ENCODE results near the gene ZNF638. TPM values are rescaled to one million over a fixed set of nuclear protein-coding genes. Genes with fewer than 3 reads are reported as not detected.

ZNF638 gene
- total RNA-seq, 2 experiments from 2014 or later = 81.1 to 86.0 TPM

DNA sequence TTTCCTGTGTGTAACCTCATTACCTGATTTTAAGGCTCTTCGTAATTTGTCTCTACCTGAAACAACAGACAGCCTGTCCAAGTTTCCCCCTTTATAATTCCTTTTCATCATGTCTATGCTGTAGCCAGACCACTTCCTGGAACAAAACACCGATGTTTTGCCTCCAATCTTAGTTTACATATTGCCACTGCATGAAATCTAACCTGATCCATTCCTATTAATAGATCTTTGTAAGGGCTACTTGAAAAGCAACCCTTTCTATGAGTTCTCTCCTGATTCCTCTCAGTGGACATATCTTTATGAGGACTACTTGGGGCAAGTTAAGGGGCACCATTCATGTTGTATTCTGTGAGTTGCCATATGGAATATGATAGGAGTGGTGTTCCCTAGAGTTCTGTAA, 30.9 kb downstream of the ZNF638 start:
- POLR2A ChIA-PET = interaction anchor here (0.5 kb wide), 1 partner anchor 1073 kb away, joined by 3 read pairs; no protein-coding TSS in a partner anchor
- H3K27me3 Mint-ChIP-seq = no peaks in the 10 kb centered on the region
- CTCF ChIA-PET = no interaction called here

DNA sequence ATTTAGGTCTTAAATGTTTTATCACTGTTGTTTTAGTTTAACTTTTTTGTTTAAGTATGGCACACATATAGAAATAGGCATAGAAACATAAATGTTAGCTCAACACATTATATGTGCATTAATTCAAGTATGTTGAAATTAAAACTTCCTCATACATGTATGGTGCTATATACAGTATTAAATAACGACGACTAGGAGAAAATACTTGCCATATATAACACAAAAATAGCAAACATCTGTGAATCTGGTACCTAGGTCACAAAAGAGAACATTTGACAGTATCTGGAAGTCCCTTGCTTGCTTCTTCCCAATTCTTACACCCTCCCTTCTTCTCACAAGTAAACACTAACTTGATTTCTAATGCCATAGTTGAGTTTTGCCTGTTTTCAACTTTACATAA, 38.4 kb downstream of the ZNF638 start:
- DNase-seq (no peak), ATAC-seq (no peak)
- POLR2A ChIA-PET = no interaction called here
- no peak overlapping the region for H3K27ac Mint-ChIP-seq
- intact Hi-C loops (cut with micrococcal nuclease) = no loop called here
- peaks cover 13% of the 10 kb centered on the region for H3K4me1 Mint-ChIP-seq (ENCODE audit: low read depth)
- CTCF ChIA-PET = interaction anchor here (0.6 kb wide), 1 partner anchor 83 kb away, joined by 3 read pairs; the partner anchor contains the start of gene DYSF
- H3K9me3 Mint-ChIP-seq = no peaks in the 10 kb centered on the region
- peaks cover 21% of the 10 kb centered on the region for H3K36me3 Mint-ChIP-seq (ENCODE audit: low read depth)
- TF ChIP-seq, protein P1, sequence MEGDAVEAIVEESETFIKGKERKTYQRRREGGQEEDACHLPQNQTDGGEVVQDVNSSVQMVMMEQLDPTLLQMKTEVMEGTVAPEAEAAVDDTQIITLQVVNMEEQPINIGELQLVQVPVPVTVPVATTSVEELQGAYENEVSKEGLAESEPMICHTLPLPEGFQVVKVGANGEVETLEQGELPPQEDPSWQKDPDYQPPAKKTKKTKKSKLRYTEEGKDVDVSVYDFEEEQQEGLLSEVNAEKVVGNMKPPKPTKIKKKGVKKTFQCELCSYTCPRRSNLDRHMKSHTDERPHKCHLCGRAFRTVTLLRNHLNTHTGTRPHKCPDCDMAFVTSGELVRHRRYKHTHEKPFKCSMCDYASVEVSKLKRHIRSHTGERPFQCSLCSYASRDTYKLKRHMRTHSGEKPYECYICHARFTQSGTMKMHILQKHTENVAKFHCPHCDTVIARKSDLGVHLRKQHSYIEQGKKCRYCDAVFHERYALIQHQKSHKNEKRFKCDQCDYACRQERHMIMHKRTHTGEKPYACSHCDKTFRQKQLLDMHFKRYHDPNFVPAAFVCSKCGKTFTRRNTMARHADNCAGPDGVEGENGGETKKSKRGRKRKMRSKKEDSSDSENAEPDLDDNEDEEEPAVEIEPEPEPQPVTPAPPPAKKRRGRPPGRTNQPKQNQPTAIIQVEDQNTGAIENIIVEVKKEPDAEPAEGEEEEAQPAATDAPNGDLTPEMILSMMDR (IDR thresholded peaks at IDR 0.05) = no peak
- H3K27me3 Mint-ChIP-seq = no peaks in the 10 kb centered on the region
- no peak overlapping the region for H3K4me3 Mint-ChIP-seq

More for the DNA sequence above, 30.9 kb downstream of the ZNF638 start:
- ATAC-seq (no peak), DNase-seq (no peak)
- TF ChIP-seq, protein P1 (IDR thresholded peaks at IDR 0.05) = no peak
- H3K27ac Mint-ChIP-seq = peak overlapping the region; percentile 63
- H3K9me3 Mint-ChIP-seq = no peaks in the 10 kb centered on the region
- intact Hi-C loops (cut with micrococcal nuclease) = no loop called here
- peaks cover 49% of the 10 kb centered on the region for H3K36me3 Mint-ChIP-seq (ENCODE audit: low read depth)
- no peak overlapping the region for H3K4me3 Mint-ChIP-seq
- H3K4me1 Mint-ChIP-seq (ENCODE audit: low read depth) = peaks cover 34% of the 10 kb centered on the region

DNA sequence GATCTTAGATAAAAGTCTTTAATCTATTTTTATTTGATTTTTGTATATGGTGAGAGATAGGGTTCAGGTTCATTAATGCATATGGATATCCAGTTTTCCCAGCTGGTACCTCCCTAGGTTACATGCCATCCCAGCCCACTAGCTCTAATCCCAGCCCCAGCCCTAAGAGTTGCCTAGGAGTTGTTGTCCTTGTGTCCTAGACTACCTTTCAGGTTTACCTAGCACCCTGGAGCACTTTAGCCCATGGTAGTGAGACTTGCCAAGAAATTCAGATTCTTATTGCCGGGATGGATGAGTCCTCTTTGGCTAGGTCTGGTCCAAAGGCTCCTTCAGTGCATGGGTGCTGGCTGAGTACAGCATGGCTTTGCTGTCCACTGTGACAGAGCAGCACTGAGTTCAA, 40.5 kb downstream of the ZNF638 start:
- intact Hi-C loops (cut with micrococcal nuclease) = no loop called here
- H3K27ac Mint-ChIP-seq = no peak overlapping the region
- ChIA-PET CTCF (no interaction called here), POLR2A (no interaction called here)
- no peak overlapping the region for H3K4me3 Mint-ChIP-seq
- H3K4me1 Mint-ChIP-seq (ENCODE audit: low read depth) = peaks cover 16% of the 10 kb centered on the region
- DNase-seq = no peak
- no peaks in the 10 kb centered on the region for H3K9me3 Mint-ChIP-seq
- ATAC-seq = no peak
- TF ChIP-seq, protein P1 (IDR thresholded peaks at IDR 0.05) = no peak
- no peaks in the 10 kb centered on the region for H3K27me3 Mint-ChIP-seq
- peaks cover 27% of the 10 kb centered on the region for H3K36me3 Mint-ChIP-seq (ENCODE audit: low read depth)

DNA sequence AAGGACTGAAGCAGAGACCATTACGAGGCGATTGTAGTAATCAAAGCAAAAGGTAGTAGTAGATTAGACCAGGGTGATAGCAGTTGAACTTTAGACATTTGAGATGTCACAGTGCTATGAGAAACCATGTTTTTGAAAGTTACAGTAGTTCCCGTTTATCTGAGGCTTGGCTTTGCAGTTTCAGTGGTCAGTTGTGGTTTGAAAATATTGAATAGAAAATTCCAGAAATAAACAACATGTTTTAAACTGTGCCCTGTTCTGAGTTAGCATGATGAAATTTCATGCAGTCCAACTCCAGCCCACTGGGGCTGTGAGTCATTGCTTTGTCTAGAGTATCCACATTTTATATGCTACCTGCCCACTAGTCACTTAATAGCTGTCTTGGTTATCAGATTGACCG, 47.5 kb downstream of the ZNF638 start:
- Mint-ChIP-seq H3K27ac (peak overlapping the region; percentile 72), H3K36me3 (ENCODE audit: low read depth) (peaks cover 56% of the 10 kb centered on the region), H3K27me3 (no peaks in the 10 kb centered on the region), H3K4me1 (ENCODE audit: low read depth) (peaks cover 19% of the 10 kb centered on the region), H3K9me3 (no peaks in the 10 kb centered on the region), H3K4me3 (no peak overlapping the region)
- ChIA-PET CTCF (no interaction called here), POLR2A (no interaction called here)
- DNase-seq (peak; percentile 6), ATAC-seq (no peak)
- TF ChIP-seq, protein P1 (IDR thresholded peaks at IDR 0.05) = no peak
- intact Hi-C loops (cut with micrococcal nuclease) = no loop called here

DNA sequence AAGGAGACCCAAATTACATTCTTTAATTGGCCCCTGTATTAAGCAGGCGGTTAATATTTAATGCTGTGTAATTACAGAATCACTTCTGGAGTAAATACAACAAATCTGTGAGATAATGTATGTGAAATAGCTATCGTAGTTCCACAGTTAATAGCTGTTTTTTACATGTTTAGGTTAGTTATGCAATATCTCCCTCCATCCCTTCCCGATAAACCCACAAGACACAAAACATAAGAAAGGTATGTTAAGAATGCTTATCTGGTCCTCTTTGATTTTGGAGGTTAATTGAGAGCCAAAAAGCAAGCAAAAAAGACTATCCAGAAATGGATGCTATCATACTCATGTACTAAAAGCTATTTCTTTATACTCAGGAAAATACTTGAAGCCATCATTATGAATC, 49.1 kb downstream of the ZNF638 start:
- DNase-seq (no peak), ATAC-seq (no peak)
- H3K4me3 Mint-ChIP-seq = no peak overlapping the region
- H3K27ac Mint-ChIP-seq = no peak overlapping the region
- H3K9me3 Mint-ChIP-seq = no peaks in the 10 kb centered on the region
- TF ChIP-seq, protein P1 (IDR thresholded peaks at IDR 0.05) = no peak
- H3K27me3 Mint-ChIP-seq = no peaks in the 10 kb centered on the region
- H3K36me3 Mint-ChIP-seq (ENCODE audit: low read depth) = peaks cover 59% of the 10 kb centered on the region
- intact Hi-C loops (cut with micrococcal nuclease) = no loop called here
- CTCF ChIA-PET = no interaction called here
- POLR2A ChIA-PET = no interaction called here
- H3K4me1 Mint-ChIP-seq (ENCODE audit: low read depth) = peaks cover 19% of the 10 kb centered on the region

Data from activated CD8-positive, alpha-beta T cell treated with anti-CD3 and anti-CD28 coated beads for 36 hours (primary cell).